Glutamatergic neuron (in vitro differentiated cells): ENCODE measurements around the gene ARL14EP. TPM values are rescaled to one million over a fixed set of nuclear protein-coding genes. Genes with fewer than 3 reads are reported as not detected.

Source experiments
- DNase-seq: peaks from one replicate; pipeline ENCODE4 v3.0.0; 2022
- H3K27ac Mint-ChIP-seq: one replicate; pipeline ENCODE4 v1.8.0; 2020; ENCODE audit warnings: mild to moderate bottlenecking, mixed read lengths, inconsistent platforms; ENCODE audit not compliant: unreplicated experiment
- H3K27me3 Mint-ChIP-seq: one replicate; pipeline ENCODE4 v1.8.0; 2020; ENCODE audit warnings: mild to moderate bottlenecking, moderate library complexity, mixed read lengths, inconsistent platforms; ENCODE audit not compliant: unreplicated experiment
- H3K36me3 Mint-ChIP-seq: one replicate; pipeline ENCODE4 v1.8.0; 2020; ENCODE audit warnings: mild to moderate bottlenecking, mixed read lengths, inconsistent platforms; ENCODE audit not compliant: unreplicated experiment
- H3K4me1 Mint-ChIP-seq: one replicate; pipeline ENCODE4 v1.8.0; 2020; ENCODE audit warnings: mild to moderate bottlenecking, low read depth, mixed read lengths, inconsistent platforms; ENCODE audit not compliant: unreplicated experiment
- H3K4me3 Mint-ChIP-seq: one replicate; pipeline ENCODE4 v1.8.0; 2020; ENCODE audit warnings: mild to moderate bottlenecking, mixed read lengths, inconsistent platforms; ENCODE audit not compliant: unreplicated experiment
- H3K9me3 Mint-ChIP-seq: one replicate; pipeline ENCODE4 v1.8.0; 2020; ENCODE audit warnings: mild to moderate bottlenecking, moderate library complexity, mixed read lengths, inconsistent platforms; ENCODE audit not compliant: unreplicated experiment
- total RNA-seq: library from RNA; stranded (reverse); fragmentation: NEBNext Ultra II Directional; extraction: Animal tissue kit (Norgen Biotek cat#: 25700); gene quantifications from one replicate; pipeline ENCODE4 v1.2.1, GENCODE V29; 2021; ENCODE audit not compliant: unreplicated experiment
- TF ChIP-seq, protein P1 (sequence below): fragments of 200-600 bp; sonication (generic); IDR thresholded peaks from one replicate; pipeline ENCODE4 v1.5.0; 2021; ENCODE audit not compliant: partially characterized antibody, unreplicated experiment

ARL14EP gene
- total RNA-seq, 1 donor from 2014 or later: 21.6 TPM

DNA sequence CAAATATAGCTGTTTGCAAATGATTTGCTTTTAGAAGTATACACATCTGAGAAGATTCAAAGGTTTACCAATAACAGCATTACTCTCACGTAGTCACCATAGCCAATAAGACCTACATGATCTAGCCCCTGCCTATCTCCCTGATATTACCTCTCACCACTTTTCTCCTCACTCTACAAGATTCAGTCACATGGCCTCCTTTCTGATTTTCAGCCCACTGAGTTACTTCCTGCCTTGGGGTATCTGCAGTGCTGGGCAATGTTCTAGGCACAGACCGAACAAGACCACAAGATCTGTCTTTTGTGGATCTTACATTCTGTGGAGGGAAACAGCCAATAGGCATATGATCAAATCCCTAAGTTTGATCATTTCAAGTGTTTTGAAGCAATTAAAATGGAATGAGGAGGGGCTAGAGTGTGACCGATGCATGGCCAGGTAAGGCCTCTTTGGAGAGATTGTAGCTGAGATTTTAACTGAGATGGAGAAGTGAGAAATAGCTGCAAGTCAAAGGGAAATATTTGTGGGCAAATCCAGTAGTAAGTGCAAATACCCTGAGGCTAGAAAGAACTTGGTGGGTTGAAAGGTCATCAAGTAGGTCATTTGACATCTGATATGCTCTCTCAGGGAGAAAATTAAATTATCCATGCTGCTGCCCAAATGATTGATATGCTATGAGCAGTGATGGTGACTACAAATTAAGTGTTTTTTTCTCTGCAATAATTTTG is 43.1 kb downstream of the ARL14EP start:
- Mint-ChIP-seq H3K27ac (no peak overlapping the region), H3K4me3 (no peak overlapping the region), H3K9me3 (no peaks in the 10 kb centered on the region), H3K27me3 (no peaks in the 10 kb centered on the region), H3K36me3 (no peaks in the 10 kb centered on the region), H3K4me1 (no peaks in the 10 kb centered on the region)
- no peak for DNase-seq
- TF ChIP-seq, protein P1, sequence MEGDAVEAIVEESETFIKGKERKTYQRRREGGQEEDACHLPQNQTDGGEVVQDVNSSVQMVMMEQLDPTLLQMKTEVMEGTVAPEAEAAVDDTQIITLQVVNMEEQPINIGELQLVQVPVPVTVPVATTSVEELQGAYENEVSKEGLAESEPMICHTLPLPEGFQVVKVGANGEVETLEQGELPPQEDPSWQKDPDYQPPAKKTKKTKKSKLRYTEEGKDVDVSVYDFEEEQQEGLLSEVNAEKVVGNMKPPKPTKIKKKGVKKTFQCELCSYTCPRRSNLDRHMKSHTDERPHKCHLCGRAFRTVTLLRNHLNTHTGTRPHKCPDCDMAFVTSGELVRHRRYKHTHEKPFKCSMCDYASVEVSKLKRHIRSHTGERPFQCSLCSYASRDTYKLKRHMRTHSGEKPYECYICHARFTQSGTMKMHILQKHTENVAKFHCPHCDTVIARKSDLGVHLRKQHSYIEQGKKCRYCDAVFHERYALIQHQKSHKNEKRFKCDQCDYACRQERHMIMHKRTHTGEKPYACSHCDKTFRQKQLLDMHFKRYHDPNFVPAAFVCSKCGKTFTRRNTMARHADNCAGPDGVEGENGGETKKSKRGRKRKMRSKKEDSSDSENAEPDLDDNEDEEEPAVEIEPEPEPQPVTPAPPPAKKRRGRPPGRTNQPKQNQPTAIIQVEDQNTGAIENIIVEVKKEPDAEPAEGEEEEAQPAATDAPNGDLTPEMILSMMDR: no peak

DNA sequence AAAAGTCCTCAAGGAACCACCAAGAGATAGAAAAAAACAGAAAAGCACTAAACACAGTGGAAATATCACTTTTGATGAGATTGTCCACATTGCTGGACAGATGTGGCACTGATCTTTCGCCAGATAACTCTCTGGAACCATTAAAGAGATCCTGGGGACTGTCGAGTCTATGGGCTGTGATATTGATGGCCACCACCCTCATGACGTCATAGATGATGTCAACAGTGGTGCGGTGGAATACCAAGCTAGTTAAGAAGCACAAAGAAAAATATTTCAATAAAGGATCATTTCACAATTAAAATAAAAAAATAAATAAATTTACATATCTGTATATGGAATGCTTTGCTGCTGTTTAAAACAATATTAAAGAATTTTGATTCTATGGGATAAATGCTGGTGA is 45.5 kb downstream of the ARL14EP start:
- Mint-ChIP-seq H3K4me3 (no peak overlapping the region), H3K27me3 (no peaks in the 10 kb centered on the region)

DNA sequence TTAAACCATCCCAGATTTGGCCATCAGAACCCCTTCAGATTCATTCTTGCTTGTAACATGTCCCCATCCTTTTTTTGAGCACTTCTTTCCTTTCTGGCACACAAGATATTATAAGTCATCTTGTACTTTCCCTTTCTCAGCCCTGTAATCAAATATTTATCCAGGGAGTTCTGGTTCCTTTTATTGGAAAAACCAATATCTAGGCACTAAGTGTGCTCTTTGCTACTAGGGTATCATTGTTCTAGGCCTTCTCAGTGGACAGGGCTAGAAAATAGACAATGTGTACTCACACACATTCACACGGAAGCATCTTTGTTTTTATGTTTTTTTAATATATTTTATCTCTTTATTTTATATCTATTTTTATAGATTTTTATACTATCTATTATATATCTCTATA is 47.3 kb downstream of the ARL14EP start:
- DNase-seq: no peak
- Mint-ChIP-seq H3K36me3 (no peaks in the 10 kb centered on the region), H3K9me3 (no peaks in the 10 kb centered on the region), H3K4me1 (no peaks in the 10 kb centered on the region), H3K27me3 (no peaks in the 10 kb centered on the region), H3K4me3 (no peak overlapping the region), H3K27ac (no peak overlapping the region)
- TF ChIP-seq, protein P1: no peak

More for the DNA sequence above, 45.5 kb downstream of the ARL14EP start:
- H3K36me3 Mint-ChIP-seq: no peaks in the 10 kb centered on the region
- DNase-seq: no peak
- no peaks in the 10 kb centered on the region for H3K9me3 Mint-ChIP-seq
- TF ChIP-seq, protein P1: no peak
- no peak overlapping the region for H3K27ac Mint-ChIP-seq
- H3K4me1 Mint-ChIP-seq: no peaks in the 10 kb centered on the region

DNA sequence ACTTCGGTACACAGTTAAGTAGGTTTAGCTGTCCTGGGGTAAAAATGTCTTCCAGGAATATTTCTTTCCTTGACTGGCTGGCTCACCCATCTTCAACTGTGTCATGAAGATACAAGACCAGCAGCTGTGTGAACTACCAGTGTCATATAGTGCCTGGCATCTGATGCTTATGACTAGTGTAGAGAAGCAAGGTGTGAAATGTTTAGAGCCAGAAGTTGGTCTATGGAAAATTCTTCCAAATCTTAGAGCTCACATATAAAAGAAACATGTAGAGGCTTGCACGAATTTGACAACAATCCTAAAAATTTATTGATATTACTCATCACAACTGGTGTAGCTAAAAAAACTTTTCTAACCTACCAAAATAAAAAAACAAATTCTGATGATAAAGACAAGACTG is 54.4 kb downstream of the ARL14EP start:
- Mint-ChIP-seq H3K4me3 (no peak overlapping the region), H3K9me3 (no peaks in the 10 kb centered on the region), H3K27me3 (no peaks in the 10 kb centered on the region), H3K27ac (no peak overlapping the region), H3K36me3 (no peaks in the 10 kb centered on the region), H3K4me1 (no peaks in the 10 kb centered on the region)
- TF ChIP-seq, protein P1: no peak
- no peak for DNase-seq

DNA sequence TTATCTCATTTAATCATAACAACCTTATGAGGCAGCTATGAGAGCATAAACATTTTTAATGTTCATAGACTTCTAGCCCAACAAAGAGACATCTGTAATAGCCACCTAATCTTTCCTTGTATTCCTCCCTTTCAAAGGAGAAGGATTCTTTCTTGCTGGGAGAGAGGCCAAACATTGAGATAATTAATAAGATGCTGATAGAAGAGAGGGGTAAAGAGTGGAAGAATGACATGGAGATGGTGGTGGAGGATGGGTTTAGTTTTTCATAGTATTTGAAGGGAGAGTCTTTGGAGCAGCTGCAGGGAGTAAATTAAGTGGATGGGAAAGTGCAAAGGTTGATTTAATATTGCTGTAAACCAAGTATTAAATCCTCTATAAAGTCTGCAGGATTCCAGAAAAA is 57.9 kb downstream of the ARL14EP start:
- TF ChIP-seq, protein P1: no peak
- Mint-ChIP-seq H3K4me1 (no peaks in the 10 kb centered on the region), H3K9me3 (no peaks in the 10 kb centered on the region), H3K36me3 (no peaks in the 10 kb centered on the region), H3K4me3 (no peak overlapping the region), H3K27me3 (no peaks in the 10 kb centered on the region), H3K27ac (no peak overlapping the region)
- DNase-seq: no peak
